Neuron (in vitro differentiated cells): ENCODE data around the gene SUB1.

Experiments
- H2AFZ ChIP-seq: one replicate; pipeline ENCODE4 v1.6.1; 2013; ENCODE audit warnings: low read depth, mild to moderate bottlenecking, inconsistent platforms, low read length, moderate library complexity
- H3K27me3 ChIP-seq: one replicate; pipeline ENCODE4 v1.6.1; 2013; ENCODE audit warnings: low read length; ENCODE audit not compliant: insufficient read depth
- H3K36me3 ChIP-seq: one replicate; pipeline ENCODE4 v1.6.1; 2013; ENCODE audit warnings: low read length; ENCODE audit not compliant: insufficient read depth
- H3K4me1 ChIP-seq: one replicate; pipeline ENCODE4 v1.6.1; 2013; ENCODE audit warnings: low read length; ENCODE audit not compliant: insufficient read depth
- H3K4me3 ChIP-seq: 2 replicates; pipeline ENCODE4 v1.5.1; 2013; ENCODE audit warnings: mild to moderate bottlenecking, low read length, moderate library complexity
- H3K9me3 ChIP-seq: one replicate; pipeline ENCODE4 v1.6.1; 2013; ENCODE audit warnings: low read length

Gene SUB1

GRCh38 chr5:32597041-32597629, 11.8 kb downstream of the SUB1 start:
- Histone ChIP-seq H3K9me3 (no peaks in the 10 kb centered on the region), H3K36me3 (peaks cover 81% of the 10 kb centered on the region), H3K4me1 (no peaks in the 10 kb centered on the region), H2AFZ (no peak overlapping the region), H3K27me3 (no peaks in the 10 kb centered on the region), H3K4me3 (no peak overlapping the region)

- no peak overlapping the region for H2AFZ ChIP-seq
- H3K27me3 ChIP-seq, result no peaks in the 10 kb centered on the region
- no peak overlapping the region for H3K4me3 ChIP-seq
- H3K36me3 ChIP-seq, result peaks cover 69% of the 10 kb centered on the region
- no peaks in the 10 kb centered on the region for H3K9me3 ChIP-seq
- H3K4me1 ChIP-seq, result no peaks in the 10 kb centered on the region
Measured at GRCh38 chr5:32598260-32598937, 13.0 kb downstream of the SUB1 start.

GRCh38 chr5:32598997-32599549, 13.7 kb downstream of the SUB1 start:
- Histone ChIP-seq H3K9me3 (no peaks in the 10 kb centered on the region), H3K4me1 (no peaks in the 10 kb centered on the region), H3K36me3 (peaks cover 67% of the 10 kb centered on the region), H3K27me3 (no peaks in the 10 kb centered on the region), H3K4me3 (no peak overlapping the region), H2AFZ (no peak overlapping the region)

GRCh38 chr5:32600054-32600622, 14.8 kb downstream of the SUB1 start:
- Histone ChIP-seq H2AFZ (no peak overlapping the region), H3K9me3 (no peaks in the 10 kb centered on the region), H3K27me3 (no peaks in the 10 kb centered on the region), H3K4me1 (no peaks in the 10 kb centered on the region), H3K36me3 (peaks cover 65% of the 10 kb centered on the region), H3K4me3 (no peak overlapping the region)

GRCh38 chr5:32601623-32602295, 16.4 kb downstream of the SUB1 start:
- Histone ChIP-seq H2AFZ (no peak overlapping the region), H3K27me3 (no peaks in the 10 kb centered on the region), H3K4me1 (no peaks in the 10 kb centered on the region), H3K36me3 (peaks cover 55% of the 10 kb centered on the region), H3K4me3 (no peak overlapping the region), H3K9me3 (no peaks in the 10 kb centered on the region)

- Histone ChIP-seq H3K4me1 (no peaks in the 10 kb centered on the region), H3K4me3 (no peak overlapping the region), H2AFZ (no peak overlapping the region), H3K9me3 (no peaks in the 10 kb centered on the region), H3K36me3 (peaks cover 47% of the 10 kb centered on the region), H3K27me3 (no peaks in the 10 kb centered on the region)
Measured at GRCh38 chr5:32602906-32603305, 17.5 kb downstream of the SUB1 start.

- Histone ChIP-seq H3K9me3 (no peaks in the 10 kb centered on the region), H3K27me3 (no peaks in the 10 kb centered on the region), H2AFZ (no peak overlapping the region), H3K36me3 (peaks cover 31% of the 10 kb centered on the region), H3K4me1 (no peaks in the 10 kb centered on the region), H3K4me3 (no peak overlapping the region)
Measured at GRCh38 chr5:32604800-32605765, 19.7 kb downstream of the SUB1 start.

GRCh38 chr5:32605766-32606152, 20.4 kb downstream of the SUB1 start:
- Histone ChIP-seq H3K36me3 (peaks cover 26% of the 10 kb centered on the region), H3K4me1 (no peaks in the 10 kb centered on the region), H3K27me3 (no peaks in the 10 kb centered on the region), H2AFZ (no peak overlapping the region), H3K9me3 (no peaks in the 10 kb centered on the region), H3K4me3 (no peak overlapping the region)

- Histone ChIP-seq H3K9me3 (no peaks in the 10 kb centered on the region), H3K27me3 (no peaks in the 10 kb centered on the region), H3K4me3 (no peak overlapping the region), H2AFZ (no peak overlapping the region), H3K4me1 (no peaks in the 10 kb centered on the region), H3K36me3 (peaks cover 2% of the 10 kb centered on the region)
Measured at GRCh38 chr5:32612134-32612888, 27.0 kb downstream of the SUB1 start.

GRCh38 chr5:32613050-32613672, 27.8 kb downstream of the SUB1 start:
- no peaks in the 10 kb centered on the region for H3K9me3 ChIP-seq

GRCh38 chr5:32615236-32615635, 29.9 kb downstream of the SUB1 start:
- Histone ChIP-seq H3K4me1 (no peaks in the 10 kb centered on the region), H3K4me3 (no peak overlapping the region), H3K36me3 (no peaks in the 10 kb centered on the region), H3K27me3 (no peaks in the 10 kb centered on the region), H3K9me3 (no peaks in the 10 kb centered on the region), H2AFZ (no peak overlapping the region)

More at GRCh38 chr5:32613050-32613672, 27.8 kb downstream of the SUB1 start:
- Histone ChIP-seq H3K4me1 (no peaks in the 10 kb centered on the region), H2AFZ (no peak overlapping the region), H3K27me3 (no peaks in the 10 kb centered on the region), H3K4me3 (no peak overlapping the region), H3K36me3 (peaks cover 2% of the 10 kb centered on the region)
